Muscle of back (tissue), 13 donors: Measurements from ENCODE around the gene KRT73. TPM values are rescaled to one million over a fixed set of nuclear protein-coding genes. Genes with fewer than 3 reads are reported as not detected.

Source experiments
- DNase-seq, 3 donors: peaks; one replicate each; pipeline versions ENCODE4 v3.0.0 to v3.0.0-alpha.2; 2013
- long read RNA-seq, 9 donors: transcript quantifications; one replicate each; lab custom pipeline, GENCODE V29; 2026
- polyA plus RNA-seq, 10 donors: library from polyadenylated mRNA; unstranded; fragments of 120-200 nt; gene quantifications; one replicate each; pipeline ENCODE4 v1.2.1, GENCODE V29; 2013; ENCODE audit not compliant: insufficient read length in 10 of 10

Gene KRT73
- polyA plus RNA-seq = 1 to 10 TPM in 1 of 10 donors, under 1 TPM in 1, not detected in 8; 0.08 to 1.1 TPM
- long read RNA-seq, donor 1 = 0 reads
- long read RNA-seq, donor 2 = 0 reads
- long read RNA-seq, donor 3 = 0 reads
- long read RNA-seq, donor 4 = 0 reads
- long read RNA-seq, donor 5 = 0 reads
- long read RNA-seq, donor 6 = 0 reads
- long read RNA-seq, donor 7 = 0 reads
- long read RNA-seq, donor 8 = 0 reads
- long read RNA-seq, donor 9 = 0 reads

DNA sequence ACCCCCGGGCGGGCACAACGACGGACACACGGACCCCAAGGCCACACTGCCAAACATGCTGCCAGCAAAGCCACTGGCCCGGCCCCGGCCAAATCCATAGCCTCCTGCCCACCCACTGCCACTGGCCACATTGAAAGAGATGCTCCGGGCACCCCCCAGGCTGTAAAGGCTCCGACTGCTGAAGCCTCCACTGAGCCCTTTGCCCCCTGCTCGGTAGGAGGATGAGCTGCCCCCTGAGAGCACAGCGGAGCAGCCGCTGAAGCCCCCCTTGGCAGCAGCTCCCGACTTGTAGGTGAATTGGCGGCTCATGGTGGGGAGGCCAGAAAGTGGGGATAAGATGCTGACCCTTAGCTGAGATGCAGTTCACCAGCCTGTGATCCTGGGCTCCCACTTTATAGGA, at the start of gene KRT73:
Gene KRT73, minus strand, starts transcription at position 344 of the 400 bp plus-strand sequence. Its CDS starts 35 bp downstream, at position 309.
- DNase-seq = no peak

DNA sequence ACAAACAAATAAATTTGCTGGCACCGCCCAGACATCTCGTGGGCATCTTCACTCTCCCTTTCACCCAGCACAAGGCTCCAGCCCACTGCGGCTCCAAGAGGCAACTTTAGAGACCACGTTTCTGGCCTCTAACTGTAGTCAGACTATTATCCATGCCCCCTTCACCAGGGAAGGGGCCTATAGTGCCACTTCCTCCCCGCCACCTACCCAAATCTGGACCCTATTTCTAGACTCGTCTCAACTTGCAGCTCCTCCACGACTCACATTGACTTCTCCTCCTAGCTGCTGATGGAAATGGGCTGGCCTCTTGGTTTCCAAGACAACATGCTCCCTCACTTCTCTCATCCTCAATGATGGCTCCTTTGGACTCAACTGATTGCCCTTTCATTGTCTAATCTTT, 49.6 kb upstream of the KRT73 start:
- no peak for DNase-seq

DNA sequence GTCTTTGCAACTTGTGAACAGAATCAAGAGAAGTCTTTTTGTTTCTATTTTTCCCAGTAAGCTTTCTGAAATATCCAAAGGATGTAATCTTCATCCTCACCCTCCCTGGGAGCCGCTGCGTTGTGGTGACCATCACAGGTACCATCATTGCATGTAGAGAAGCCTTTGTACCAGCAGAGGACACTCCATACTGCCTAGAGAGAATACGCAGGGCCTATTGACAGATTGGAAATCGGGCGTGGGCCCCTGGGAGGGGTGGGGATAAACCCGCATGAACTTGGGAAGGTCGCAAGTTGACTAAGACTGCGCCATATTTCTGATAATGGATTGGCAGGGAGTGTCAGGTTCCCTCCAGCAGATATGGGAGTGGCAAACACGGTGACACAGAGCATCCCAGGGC, 49.1 kb upstream of the KRT73 start:
- no peak for DNase-seq

DNA sequence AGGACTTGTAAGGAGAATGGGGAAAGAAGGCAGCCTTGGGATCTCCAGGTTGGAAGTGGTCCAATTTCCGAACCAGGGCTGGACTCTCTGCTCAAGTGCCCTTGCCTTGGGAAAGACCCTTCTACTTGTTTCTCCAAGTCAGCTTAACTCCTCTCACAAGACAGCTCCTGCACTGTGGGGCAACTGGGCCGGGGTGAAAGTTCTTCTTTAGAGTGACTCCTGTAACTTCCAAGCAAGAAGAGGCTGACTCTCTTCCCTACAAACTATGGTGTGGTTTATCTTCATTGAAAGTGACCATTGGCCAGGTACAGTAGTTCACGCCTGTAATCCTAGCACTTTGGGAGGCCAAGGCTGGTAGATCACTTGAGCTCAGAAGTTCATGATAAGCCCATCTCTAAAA, 48.1 kb upstream of the KRT73 start:
- DNase-seq = no peak

- no peak for DNase-seq
These were observed 45.1 kb upstream of the KRT73 start for GRCh38 chr12:52663420-52663819.

DNA sequence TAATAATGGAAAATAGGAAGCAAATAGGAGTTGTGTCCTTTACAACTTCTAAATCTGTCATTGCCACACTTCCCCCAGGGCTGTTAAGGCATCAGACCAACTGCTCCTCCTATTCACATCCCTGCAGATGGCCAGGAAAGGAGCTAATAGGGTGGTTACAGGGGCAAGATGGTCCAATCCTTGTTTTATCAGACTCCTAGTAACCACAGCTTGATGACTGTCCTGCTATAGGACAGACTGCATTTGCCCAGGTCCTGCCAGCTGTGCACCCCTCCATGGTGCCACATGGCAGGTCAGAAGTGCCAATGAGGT, 44.5 kb upstream of the KRT73 start:
- DNase-seq = no peak

DNA sequence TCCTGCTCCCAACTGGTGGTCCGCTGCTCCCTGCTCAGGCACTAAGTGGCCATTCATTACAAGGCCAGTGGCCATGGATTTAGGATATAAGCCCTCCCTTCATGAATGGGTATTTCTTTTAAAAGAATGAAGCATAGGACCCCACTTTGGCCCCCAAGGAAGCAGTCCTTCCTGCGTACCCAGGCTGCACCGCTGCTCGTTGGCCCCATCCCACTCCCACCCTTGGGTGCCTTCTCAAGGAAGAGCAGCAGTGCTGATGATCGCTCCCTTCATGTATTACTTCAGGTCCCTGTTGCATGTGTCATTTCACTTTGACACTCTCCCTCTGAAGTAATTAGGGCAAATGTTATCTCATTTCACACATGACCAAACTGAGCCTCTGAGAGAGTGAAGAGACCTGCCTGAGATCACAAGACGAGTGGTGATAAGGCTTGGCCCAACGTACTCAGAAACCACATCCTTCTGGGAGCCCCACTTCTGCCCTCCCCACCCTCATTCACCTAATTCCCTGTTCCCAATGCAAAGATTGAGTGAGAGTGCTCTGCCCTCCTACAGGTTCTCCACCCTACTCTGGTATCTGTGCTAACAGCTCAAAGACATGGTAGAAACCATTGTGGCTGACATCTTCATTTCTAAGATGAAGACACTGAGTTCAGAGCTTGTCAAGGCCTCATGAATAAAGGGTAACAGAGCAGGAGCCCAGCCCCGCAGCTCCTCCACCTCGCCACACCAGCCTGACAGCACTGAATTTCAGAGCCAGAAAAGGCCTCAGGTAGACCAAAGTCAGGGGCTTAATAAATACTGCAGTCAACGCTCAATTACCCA, 43.9 kb upstream of the KRT73 start:
- no peak for DNase-seq

DNA sequence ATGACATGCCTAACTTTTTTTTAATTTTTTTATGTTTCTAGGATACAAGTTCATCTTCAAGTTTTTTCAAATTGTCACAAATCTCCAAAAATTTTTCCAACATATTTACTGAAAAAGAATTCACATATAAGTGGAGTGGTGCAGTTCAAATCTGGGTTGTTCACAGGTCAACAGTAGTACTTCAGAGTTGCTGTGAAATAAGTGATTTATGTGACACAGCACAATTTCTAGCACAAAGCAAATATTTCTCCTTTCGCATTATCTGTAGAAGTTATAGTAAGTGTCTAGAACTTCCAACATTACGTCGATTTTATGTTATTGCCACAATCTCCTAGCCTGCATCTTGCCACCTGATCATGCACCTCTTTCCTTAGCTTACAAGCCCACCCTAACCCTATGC, 43.3 kb upstream of the KRT73 start:
- DNase-seq = no peak

DNA sequence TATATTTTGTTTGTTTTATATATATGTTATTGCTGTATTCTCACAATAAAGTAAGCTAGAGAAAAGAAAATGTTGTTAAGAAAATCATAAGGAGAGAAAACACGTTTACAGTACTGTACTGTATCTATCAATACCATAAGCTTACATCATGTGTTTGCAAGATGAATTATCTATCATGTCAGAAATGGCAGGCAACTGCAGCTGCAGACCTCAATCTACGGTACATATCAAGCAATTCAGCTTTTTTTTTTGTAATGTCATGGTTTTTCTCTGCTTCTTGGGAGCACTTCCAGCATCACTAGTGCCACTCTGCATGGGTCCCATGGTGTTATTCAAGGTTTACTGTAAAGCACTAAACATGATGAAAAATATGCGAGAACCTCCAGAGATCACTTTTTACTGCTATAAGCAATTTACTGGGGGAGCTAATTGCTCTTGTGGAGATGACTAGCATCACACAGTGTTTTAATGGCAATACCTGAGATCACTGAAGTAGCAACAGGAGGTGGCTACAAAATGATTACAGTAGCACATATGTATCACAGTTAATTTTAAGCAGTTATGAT, 42.7 kb upstream of the KRT73 start:
- DNase-seq = no peak

GRCh38 chr12:52659951-52660350, 41.6 kb upstream of the KRT73 start:
- DNase-seq = no peak

- DNase-seq = no peak
These were observed 41.0 kb upstream of the KRT73 start for GRCh38 chr12:52659395-52659794.

- DNase-seq = no peak
These were observed 39.8 kb upstream of the KRT73 start for GRCh38 chr12:52658196-52658595.

GRCh38 chr12:52657250-52657902, 39.0 kb upstream of the KRT73 start:
- DNase-seq = no peak

GRCh38 chr12:52656616-52657015, 38.3 kb upstream of the KRT73 start:
- DNase-seq = no peak

- no peak for DNase-seq
These were observed 37.4 kb upstream of the KRT73 start for GRCh38 chr12:52655720-52656124.

- no peak for DNase-seq
These were observed 36.9 kb upstream of the KRT73 start for GRCh38 chr12:52655251-52655650.

GRCh38 chr12:52651726-52652261, 33.4 kb upstream of the KRT73 start, which contains the start of gene KRT2:
KRT2 (minus strand) TSS chr12:52652211; CDS start chr12:52652142, 69 bp downstream.
- DNase-seq = no peak

GRCh38 chr12:52650520-52651081, 32.2 kb upstream of the KRT73 start:
- peak in 1 of 3 donors; percentile 25 for DNase-seq

GRCh38 chr12:52649066-52649465, 30.7 kb upstream of the KRT73 start:
- no peak for DNase-seq

- no peak for DNase-seq
These were observed 29.7 kb upstream of the KRT73 start for GRCh38 chr12:52648012-52648550.

- no peak for DNase-seq
These were observed 29.2 kb upstream of the KRT73 start for GRCh38 chr12:52647601-52648000.

DNA sequence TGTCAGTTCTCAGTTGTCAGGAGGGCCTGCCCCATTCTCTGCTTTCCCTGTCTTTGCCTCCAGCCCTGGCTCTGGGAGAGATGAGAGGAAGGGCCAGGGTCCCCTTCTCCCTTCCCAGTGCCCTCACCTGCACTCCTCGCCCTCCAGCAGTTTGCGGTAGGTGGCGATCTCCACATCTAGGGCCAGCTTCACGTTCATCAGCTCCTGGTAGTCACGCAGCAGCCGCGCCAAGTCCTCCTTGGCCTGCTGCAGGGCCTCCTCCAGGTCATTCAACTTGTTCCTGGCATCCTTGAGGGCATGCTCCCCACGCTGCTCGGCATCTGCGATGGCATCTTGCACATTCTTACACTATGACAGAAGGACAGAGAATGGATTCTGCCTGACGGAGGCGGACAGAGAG, 28.3 kb upstream of the KRT73 start:
- DNase-seq = no peak
